Immature natural killer cell (primary cell): ENCODE results near the gene SORL1. TPM values are rescaled to one million over a fixed set of nuclear protein-coding genes. Genes with fewer than 3 reads are reported as not detected.
A peak's percentile ranks its signal among the peaks of the same experiment; 100 is the strongest.
"Not testable (repeated sequence)": the region's sequence is repeated elsewhere in the genome, so short reads cannot be mapped to it uniquely, and the experiment has no call there.

Experiments
- DNase-seq, 3 donors: peaks; one replicate each; pipeline ENCODE4 v3.0.0; 2022; ENCODE audit warnings: mixed read lengths in 1 of 3
- H3K27ac Mint-ChIP-seq, 6 donors: one replicate each; pipeline ENCODE4 v1.8.0; 2020; ENCODE audit warnings: mixed read lengths in 6 of 6, mild to moderate bottlenecking in 5 of 6, inconsistent platforms in 4 of 6, moderate library complexity in 3 of 6
- H3K27me3 Mint-ChIP-seq, 3 donors: one replicate each; pipeline ENCODE4 v1.8.0; 2020 to 2021; ENCODE audit warnings: low read depth in 3 of 3, mild to moderate bottlenecking in 3 of 3, mixed read lengths in 3 of 3, moderate library complexity in 3 of 3, inconsistent platforms in 1 of 3
- H3K36me3 Mint-ChIP-seq, 3 donors: one replicate each; pipeline ENCODE4 v1.8.0; 2020; ENCODE audit warnings: mixed read lengths in 3 of 3, inconsistent platforms in 2 of 3, mild to moderate bottlenecking in 2 of 3
- H3K4me1 Mint-ChIP-seq, 2 donors: one replicate each; pipeline ENCODE4 v1.8.0; 2020; ENCODE audit warnings: inconsistent platforms in 2 of 2, mild to moderate bottlenecking in 2 of 2, mixed read lengths in 2 of 2, moderate library complexity in 1 of 2
- H3K4me3 Mint-ChIP-seq, 5 donors: one replicate each; pipeline ENCODE4 v1.8.0; 2020; ENCODE audit warnings: mild to moderate bottlenecking in 5 of 5, mixed read lengths in 5 of 5, inconsistent platforms in 3 of 5, moderate library complexity in 3 of 5
- H3K9me3 Mint-ChIP-seq, 6 donors: one replicate each; pipeline ENCODE4 v1.8.0; 2020; ENCODE audit warnings: mild to moderate bottlenecking in 6 of 6, mixed read lengths in 6 of 6, inconsistent platforms in 4 of 6, moderate library complexity in 3 of 6
- polyA plus RNA-seq, 3 donors: library from polyadenylated mRNA; unstranded; fragments of 300-500 nt; fragmentation: Illumina TruSeq; gene quantifications; one replicate each; pipeline ENCODE4 v1.2.3, GENCODE V29; 2021

SORL1 gene
- polyA plus RNA-seq, 3 donors from 2014 or later, result 125 to 281 (median 189) TPM

DNA sequence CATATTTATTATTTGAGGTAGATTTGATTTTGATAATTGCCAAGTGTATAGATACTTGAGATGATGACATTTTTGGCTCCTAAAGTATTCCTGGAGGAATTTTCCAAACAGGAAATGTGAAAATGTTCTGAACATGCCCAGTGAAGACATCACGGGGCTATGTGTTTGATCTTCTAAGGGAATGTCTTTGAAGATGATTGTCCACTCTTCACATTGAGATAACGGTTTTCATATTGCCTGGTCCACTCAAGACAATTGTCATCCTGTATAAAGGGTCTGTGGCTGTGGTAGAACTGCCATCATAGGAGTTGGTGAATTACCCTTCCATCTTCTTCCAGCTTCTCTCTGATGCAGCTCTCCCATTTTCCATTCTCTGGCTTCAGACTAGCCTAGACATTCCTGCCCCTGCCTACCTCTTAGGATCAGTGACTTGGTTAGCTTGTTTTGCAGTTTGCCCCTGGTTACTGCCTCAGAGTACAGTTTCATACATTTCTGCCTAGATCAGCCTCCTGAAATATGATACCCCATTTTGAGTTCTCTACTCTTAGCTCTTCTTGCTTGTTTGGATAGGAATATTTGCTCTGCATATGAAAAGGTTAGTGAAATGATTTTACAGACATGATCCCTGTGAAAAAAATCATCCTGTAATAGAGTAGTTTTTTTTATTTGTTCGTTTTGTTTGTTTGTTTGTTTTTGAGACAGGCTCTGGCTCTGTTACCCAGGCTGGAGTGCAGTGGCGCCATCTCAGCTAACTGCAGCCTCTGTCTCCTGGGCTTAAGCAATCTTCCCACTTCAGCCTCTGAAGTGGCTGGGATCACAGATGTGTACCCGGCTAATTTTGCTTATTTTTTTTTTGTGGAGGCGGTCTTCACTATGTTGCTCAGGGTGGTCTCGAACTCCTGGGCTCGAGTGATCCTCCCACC, 112.0 kb downstream of the SORL1 start:
- peaks cover 32 to 72% of the 10 kb centered on the region in 2 donors for H3K4me1 Mint-ChIP-seq
- peak overlapping the region; percentile 28 to 89 (median 44) for H3K27ac Mint-ChIP-seq

GRCh38 chr11:121564948-121565684, 113.0 kb downstream of the SORL1 start:
- Mint-ChIP-seq H3K4me3 (no peak overlapping the region), H3K4me1 (peaks cover 30 to 62% of the 10 kb centered on the region in 2 donors), H3K27ac (peak overlapping the region; percentile 14 to 57 (median 32)), H3K27me3 (peaks cover 1 to 4% (median 3%) of the 10 kb centered on the region in 3 donors), H3K36me3 (peaks cover 18 to 56% (median 23%) of the 10 kb centered on the region in 3 donors), H3K9me3 (no peaks in the 10 kb centered on the region)
- DNase-seq, result no peak

More for the DNA sequence above, 112.0 kb downstream of the SORL1 start:
- Mint-ChIP-seq H3K27me3 (peaks cover 1 to 6% (median 2%) of the 10 kb centered on the region in 3 donors), H3K4me3 (peak overlapping the region in 1 of 5 donors; percentile 48), H3K9me3 (no peaks in the 10 kb centered on the region), H3K36me3 (peaks cover 16 to 60% (median 26%) of the 10 kb centered on the region in 3 donors)
- no peak for DNase-seq

DNA sequence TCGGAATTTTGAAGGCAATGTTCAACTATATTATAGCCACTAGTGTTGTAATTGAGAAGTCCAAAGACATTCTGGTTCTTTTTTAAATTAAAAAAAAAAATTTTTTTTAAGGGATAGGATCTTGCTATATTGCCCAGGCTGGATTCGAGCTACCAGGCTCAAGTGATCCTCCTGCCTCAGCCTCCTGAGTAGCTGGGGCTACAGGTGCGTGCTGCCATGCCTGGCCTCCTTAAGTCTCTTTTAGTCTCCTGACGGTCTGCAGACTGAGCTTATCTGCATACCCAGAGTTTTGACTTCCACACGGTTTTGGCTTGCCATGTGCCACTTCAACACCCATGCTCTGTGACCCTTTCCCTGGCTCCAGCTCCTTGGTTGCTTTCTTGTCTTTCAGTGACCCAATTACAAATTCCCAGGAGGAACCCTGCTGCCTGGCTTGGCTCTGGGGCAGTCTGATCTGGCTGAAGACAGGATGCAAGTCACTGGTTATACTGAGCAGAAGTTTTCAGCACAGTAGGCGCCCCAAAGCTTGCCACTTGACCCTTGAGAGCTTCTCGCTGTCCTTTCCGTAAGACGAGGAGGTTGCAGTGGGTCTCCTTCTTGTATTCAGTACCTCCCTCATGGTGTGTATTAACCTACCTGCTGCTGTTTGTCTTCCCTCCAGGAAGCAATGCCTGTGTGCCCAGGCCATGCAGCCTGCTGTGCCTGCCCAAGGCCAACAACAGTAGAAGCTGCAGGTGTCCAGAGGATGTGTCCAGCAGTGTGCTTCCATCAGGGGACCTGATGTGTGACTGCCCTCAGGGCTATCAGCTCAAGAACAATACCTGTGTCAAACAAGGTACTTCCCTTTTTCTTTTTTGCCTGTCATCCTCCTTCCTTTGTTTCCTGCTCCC, 114.4 kb downstream of the SORL1 start:
- DNase-seq, result no peak
- Mint-ChIP-seq H3K4me1 (peaks cover 32 to 57% of the 10 kb centered on the region in 2 donors), H3K27me3 (peaks cover 3 to 9% (median 4%) of the 10 kb centered on the region in 3 donors), H3K4me3 (no peak overlapping the region), H3K27ac (peak overlapping the region in 1 of 6 donors; percentile 36), H3K9me3 (no peaks in the 10 kb centered on the region), H3K36me3 (peaks cover 24 to 57% (median 30%) of the 10 kb centered on the region in 3 donors)

- peak overlapping the region in 3 of 6 donors; percentile 29 to 53 (median 36) for H3K27ac Mint-ChIP-seq
- H3K4me3 Mint-ChIP-seq, result no peak overlapping the region
- no peaks in the 10 kb centered on the region for H3K9me3 Mint-ChIP-seq
- DNase-seq, result no peak
- peaks cover 20 to 42% of the 10 kb centered on the region in 2 donors for H3K4me1 Mint-ChIP-seq
- peaks cover 30 to 62% (median 36%) of the 10 kb centered on the region in 3 donors for H3K36me3 Mint-ChIP-seq
- peaks cover 6 to 14% (median 9%) of the 10 kb centered on the region in 3 donors for H3K27me3 Mint-ChIP-seq
These were observed 115.9 kb downstream of the SORL1 start for GRCh38 chr11:121567995-121568394.

GRCh38 chr11:121569332-121570299, 117.5 kb downstream of the SORL1 start:
- H3K4me3 Mint-ChIP-seq, DNase-seq, H3K9me3 Mint-ChIP-seq: not testable (repeated sequence)
- Mint-ChIP-seq H3K27me3 (peaks cover 6 to 11% (median 9%) of the 10 kb centered on the region in 3 donors), H3K36me3 (peaks cover 27 to 69% (median 37%) of the 10 kb centered on the region in 3 donors), H3K4me1 (peaks cover 5 to 31% of the 10 kb centered on the region in 2 donors), H3K27ac (peak overlapping the region in 2 of 6 donors; percentile 35 to 37)

GRCh38 chr11:121570453-121570852, 118.3 kb downstream of the SORL1 start:
- H3K36me3 Mint-ChIP-seq, result peaks cover 30 to 72% (median 41%) of the 10 kb centered on the region in 3 donors
- H3K27ac Mint-ChIP-seq, result peak overlapping the region in 2 of 6 donors; percentile 24 to 70
- peaks cover 5 to 23% of the 10 kb centered on the region in 2 donors for H3K4me1 Mint-ChIP-seq
- H3K4me3 Mint-ChIP-seq, result no peak overlapping the region
- no peaks in the 10 kb centered on the region for H3K9me3 Mint-ChIP-seq
- peaks cover 6 to 16% (median 9%) of the 10 kb centered on the region in 3 donors for H3K27me3 Mint-ChIP-seq
- no peak for DNase-seq

DNA sequence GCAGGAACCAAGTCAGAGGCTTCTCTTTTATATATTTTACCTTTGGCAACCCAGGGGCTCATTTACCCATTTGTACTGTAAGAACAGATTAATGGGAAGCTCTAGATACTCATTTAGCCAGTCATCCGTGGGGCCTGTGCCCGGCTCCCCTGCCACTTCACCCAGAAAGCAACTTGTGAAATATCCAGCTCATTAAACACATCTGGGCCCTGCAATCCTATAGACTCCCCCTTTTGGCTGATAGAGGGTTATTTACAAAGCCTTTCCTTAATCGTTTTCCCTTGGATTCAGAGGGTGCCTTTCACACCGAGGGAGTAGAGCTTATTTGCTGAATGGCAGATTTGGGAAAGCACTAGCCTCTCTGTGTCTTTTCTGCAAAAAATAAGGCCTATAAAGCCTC, 119.4 kb downstream of the SORL1 start:
- DNase-seq, result no peak
- Mint-ChIP-seq H3K27ac (peak overlapping the region in 4 of 6 donors; percentile 1 to 69 (median 28)), H3K27me3 (peaks cover 6 to 17% (median 9%) of the 10 kb centered on the region in 3 donors), H3K9me3 (no peaks in the 10 kb centered on the region), H3K4me1 (peaks cover 5 to 22% of the 10 kb centered on the region in 2 donors), H3K36me3 (peaks cover 38 to 81% (median 50%) of the 10 kb centered on the region in 3 donors), H3K4me3 (no peak overlapping the region)

DNA sequence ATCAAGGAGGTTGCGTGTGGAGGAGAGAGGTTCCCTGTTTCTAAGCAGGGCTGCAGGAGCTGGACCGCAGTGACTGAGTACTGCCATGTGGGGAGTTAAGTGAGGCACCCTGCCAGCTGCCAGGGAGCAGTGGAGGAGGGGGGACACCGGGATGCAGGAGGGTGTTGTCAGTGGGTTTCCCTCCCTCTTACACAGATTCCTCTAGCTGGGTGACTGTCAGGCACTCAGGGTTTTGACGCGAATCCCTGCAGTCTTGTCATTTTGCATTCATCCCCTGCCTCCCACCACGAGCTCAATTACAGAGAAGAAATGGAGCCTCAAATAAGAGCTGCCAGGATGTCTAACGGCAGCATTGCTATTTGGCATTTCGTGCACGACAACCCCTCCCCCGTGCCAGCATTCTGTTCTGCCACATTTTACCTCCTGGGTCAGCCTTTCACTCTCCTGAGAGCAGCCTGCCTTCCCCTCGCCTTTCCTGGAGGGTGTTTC, 120.5 kb downstream of the SORL1 start:
- peaks cover 6 to 19% (median 7%) of the 10 kb centered on the region in 3 donors for H3K27me3 Mint-ChIP-seq
- DNase-seq, result no peak
- peak overlapping the region in 4 of 6 donors; percentile 27 to 81 (median 46) for H3K27ac Mint-ChIP-seq
- H3K36me3 Mint-ChIP-seq, result peaks cover 37 to 82% (median 56%) of the 10 kb centered on the region in 3 donors
- peaks cover 7 to 14% of the 10 kb centered on the region in 2 donors for H3K4me1 Mint-ChIP-seq
- H3K4me3 Mint-ChIP-seq, result no peak overlapping the region
- H3K9me3 Mint-ChIP-seq, result no peaks in the 10 kb centered on the region

GRCh38 chr11:121574801-121575200, 122.7 kb downstream of the SORL1 start:
- Mint-ChIP-seq H3K36me3 (peaks cover 39 to 87% (median 65%) of the 10 kb centered on the region in 3 donors), H3K27ac (peak overlapping the region in 5 of 6 donors; percentile 7 to 75 (median 44)), H3K4me1 (peaks cover 11 to 13% of the 10 kb centered on the region in 2 donors), H3K27me3 (peaks cover 6 to 21% (median 9%) of the 10 kb centered on the region in 3 donors), H3K9me3 (no peaks in the 10 kb centered on the region), H3K4me3 (no peak overlapping the region)
- no peak for DNase-seq

GRCh38 chr11:121575250-121575962, 123.3 kb downstream of the SORL1 start:
- H3K9me3 Mint-ChIP-seq, result peaks cover 0 to 3% (median 0%) of the 10 kb centered on the region in 6 donors
- no peak for DNase-seq
- peaks cover 6 to 21% (median 12%) of the 10 kb centered on the region in 3 donors for H3K27me3 Mint-ChIP-seq
- H3K27ac Mint-ChIP-seq, result peak overlapping the region in 5 of 6 donors; percentile 25 to 75 (median 63)
- no peak overlapping the region for H3K4me3 Mint-ChIP-seq
- H3K4me1 Mint-ChIP-seq, result peaks cover 11 to 13% of the 10 kb centered on the region in 2 donors
- H3K36me3 Mint-ChIP-seq, result peaks cover 39 to 87% (median 67%) of the 10 kb centered on the region in 3 donors

- peaks cover 0 to 4% (median 0%) of the 10 kb centered on the region in 6 donors for H3K9me3 Mint-ChIP-seq
- DNase-seq, result no peak
- peak overlapping the region in 5 of 6 donors; percentile 25 to 73 (median 57) for H3K27ac Mint-ChIP-seq
- H3K4me3 Mint-ChIP-seq, result no peak overlapping the region
- peaks cover 6 to 21% (median 10%) of the 10 kb centered on the region in 3 donors for H3K27me3 Mint-ChIP-seq
- H3K36me3 Mint-ChIP-seq, result peaks cover 37 to 85% (median 68%) of the 10 kb centered on the region in 3 donors
- peaks cover 9% of the 10 kb centered on the region in 2 donors for H3K4me1 Mint-ChIP-seq
These were observed 123.8 kb downstream of the SORL1 start for GRCh38 chr11:121575963-121576290.
